Adipocyte (in vitro differentiated cells): Measurements from ENCODE around the gene S100A1.
A peak's percentile ranks its signal among the peaks of the same experiment; 100 is the strongest.

Experiments
- DNase-seq: peaks from one replicate; pipeline ENCODE4 v3.0.0-alpha.2; 2015; ENCODE audit warnings: low read depth
- H3K27me3 ChIP-seq: replicated peaks from 2 replicates; pipeline ENCODE4 v1.7.0; 2013; ENCODE audit warnings: mild to moderate bottlenecking, low read length, moderate library complexity; ENCODE audit not compliant: control insufficient read depth, insufficient read depth
- H3K36me3 ChIP-seq: 2 replicates; pipeline ENCODE4 v1.7.0; 2013; ENCODE audit warnings: low read length, mild to moderate bottlenecking, moderate library complexity; ENCODE audit not compliant: control insufficient read depth, insufficient read depth, severe bottlenecking
- H3K4me1 ChIP-seq: 2 replicates; pipeline ENCODE4 v1.7.0; 2013; ENCODE audit warnings: mild to moderate bottlenecking, low read length, moderate library complexity; ENCODE audit not compliant: control insufficient read depth, insufficient read depth
- H3K4me3 ChIP-seq: 2 replicates; pipeline ENCODE4 v1.7.0; 2013; ENCODE audit warnings: mild to moderate bottlenecking, low read length, moderate library complexity
- H3K9ac ChIP-seq: 2 replicates; pipeline ENCODE4 v1.7.0; 2013; ENCODE audit warnings: mild to moderate bottlenecking, low read length, moderate library complexity
- H3K9me3 ChIP-seq: 2 replicates; pipeline ENCODE4 v1.7.0; 2013; ENCODE audit warnings: mild to moderate bottlenecking, low read length, moderate library complexity; ENCODE audit not compliant: control insufficient read depth

The S100A1 gene

GRCh38 chr1:153592748-153593147 lies 35.5 kb upstream of the S100A1 start:
- no peaks in the 10 kb centered on the region for H3K9me3 ChIP-seq
- peak overlapping the region; percentile 29 for H3K9ac ChIP-seq
- H3K4me1 ChIP-seq: peaks cover 27% of the 10 kb centered on the region
- H3K36me3 ChIP-seq: no peaks in the 10 kb centered on the region
- H3K4me3 ChIP-seq: no peak overlapping the region
- no peak for DNase-seq
- no peaks in the 10 kb centered on the region for H3K27me3 ChIP-seq

- DNase-seq: no peak
- no peaks in the 10 kb centered on the region for H3K36me3 ChIP-seq
- H3K4me3 ChIP-seq: no peak overlapping the region
- H3K27me3 ChIP-seq: no peaks in the 10 kb centered on the region
- H3K4me1 ChIP-seq: peaks cover 48% of the 10 kb centered on the region
- no peak overlapping the region for H3K9ac ChIP-seq
- no peaks in the 10 kb centered on the region for H3K9me3 ChIP-seq
Observed at GRCh38 chr1:153597206-153597605, 31.0 kb upstream of the S100A1 start.

- Histone ChIP-seq H3K4me1 (peaks cover 37% of the 10 kb centered on the region), H3K9me3 (no peaks in the 10 kb centered on the region), H3K9ac (peak overlapping the region; percentile 22), H3K4me3 (no peak overlapping the region), H3K27me3 (no peaks in the 10 kb centered on the region), H3K36me3 (no peaks in the 10 kb centered on the region)
- no peak for DNase-seq
Observed at GRCh38 chr1:153598309-153599172, 29.7 kb upstream of the S100A1 start.

GRCh38 chr1:153599847-153600246 lies 28.4 kb upstream of the S100A1 start:
- Histone ChIP-seq H3K9ac (no peak overlapping the region), H3K27me3 (no peaks in the 10 kb centered on the region), H3K4me3 (no peak overlapping the region), H3K9me3 (no peaks in the 10 kb centered on the region), H3K36me3 (no peaks in the 10 kb centered on the region), H3K4me1 (peaks cover 37% of the 10 kb centered on the region)
- no peak for DNase-seq

GRCh38 chr1:153602749-153603148 lies 25.5 kb upstream of the S100A1 start:
- Histone ChIP-seq H3K36me3 (peaks cover 27% of the 10 kb centered on the region), H3K4me3 (no peak overlapping the region), H3K9ac (no peak overlapping the region), H3K9me3 (no peaks in the 10 kb centered on the region), H3K4me1 (peaks cover 29% of the 10 kb centered on the region), H3K27me3 (no peaks in the 10 kb centered on the region)
- DNase-seq: no peak

- H3K27me3 ChIP-seq: no peaks in the 10 kb centered on the region
- peaks cover 30% of the 10 kb centered on the region for H3K36me3 ChIP-seq
- H3K9ac ChIP-seq: no peak overlapping the region
- no peak for DNase-seq
- no peaks in the 10 kb centered on the region for H3K9me3 ChIP-seq
- no peak overlapping the region for H3K4me3 ChIP-seq
- H3K4me1 ChIP-seq: peaks cover 33% of the 10 kb centered on the region
Observed at GRCh38 chr1:153606194-153606593, 22.0 kb upstream of the S100A1 start.

GRCh38 chr1:153607381-153607780 lies 20.9 kb upstream of the S100A1 start:
- Histone ChIP-seq H3K36me3 (peaks cover 30% of the 10 kb centered on the region), H3K4me1 (peaks cover 37% of the 10 kb centered on the region), H3K27me3 (no peaks in the 10 kb centered on the region), H3K4me3 (no peak overlapping the region), H3K9me3 (no peaks in the 10 kb centered on the region), H3K9ac (peak overlapping the region; percentile 74)
- DNase-seq: no peak

- Histone ChIP-seq H3K4me1 (peaks cover 39% of the 10 kb centered on the region), H3K9ac (peak overlapping the region; percentile 74), H3K27me3 (no peaks in the 10 kb centered on the region), H3K36me3 (peaks cover 30% of the 10 kb centered on the region), H3K9me3 (no peaks in the 10 kb centered on the region), H3K4me3 (peak overlapping the region; percentile 73)
- no peak for DNase-seq
Observed at GRCh38 chr1:153608089-153608682, 20.0 kb upstream of the S100A1 start.

- Histone ChIP-seq H3K27me3 (no peaks in the 10 kb centered on the region), H3K36me3 (peaks cover 30% of the 10 kb centered on the region), H3K4me3 (peak overlapping the region; percentile 73), H3K4me1 (peaks cover 43% of the 10 kb centered on the region), H3K9me3 (no peaks in the 10 kb centered on the region), H3K9ac (peak overlapping the region; percentile 74)
- DNase-seq: peak; percentile 82
Observed at GRCh38 chr1:153608742-153609584, 19.3 kb upstream of the S100A1 start.

- peak overlapping the region; percentile 73 for H3K4me3 ChIP-seq
Observed at GRCh38 chr1:153609585-153609907, 18.7 kb upstream of the S100A1 start.

GRCh38 chr1:153610334-153610733 lies 17.9 kb upstream of the S100A1 start:
- DNase-seq: peak; percentile 34

More at GRCh38 chr1:153609585-153609907, 18.7 kb upstream of the S100A1 start:
- DNase-seq: no peak
- peaks cover 43% of the 10 kb centered on the region for H3K4me1 ChIP-seq
- H3K36me3 ChIP-seq: peaks cover 30% of the 10 kb centered on the region
- H3K27me3 ChIP-seq: no peaks in the 10 kb centered on the region
- peak overlapping the region; percentile 74 for H3K9ac ChIP-seq
- H3K9me3 ChIP-seq: no peaks in the 10 kb centered on the region

More at GRCh38 chr1:153610334-153610733, 17.9 kb upstream of the S100A1 start:
- H3K27me3 ChIP-seq: no peaks in the 10 kb centered on the region
- peak overlapping the region; percentile 74 for H3K9ac ChIP-seq
- H3K4me1 ChIP-seq: peaks cover 43% of the 10 kb centered on the region
- H3K9me3 ChIP-seq: no peaks in the 10 kb centered on the region
- peak overlapping the region; percentile 73 for H3K4me3 ChIP-seq
- peaks cover 26% of the 10 kb centered on the region for H3K36me3 ChIP-seq
